Measurements from ENCODE around the gene NACC1.

NACC1 gene

DNA sequence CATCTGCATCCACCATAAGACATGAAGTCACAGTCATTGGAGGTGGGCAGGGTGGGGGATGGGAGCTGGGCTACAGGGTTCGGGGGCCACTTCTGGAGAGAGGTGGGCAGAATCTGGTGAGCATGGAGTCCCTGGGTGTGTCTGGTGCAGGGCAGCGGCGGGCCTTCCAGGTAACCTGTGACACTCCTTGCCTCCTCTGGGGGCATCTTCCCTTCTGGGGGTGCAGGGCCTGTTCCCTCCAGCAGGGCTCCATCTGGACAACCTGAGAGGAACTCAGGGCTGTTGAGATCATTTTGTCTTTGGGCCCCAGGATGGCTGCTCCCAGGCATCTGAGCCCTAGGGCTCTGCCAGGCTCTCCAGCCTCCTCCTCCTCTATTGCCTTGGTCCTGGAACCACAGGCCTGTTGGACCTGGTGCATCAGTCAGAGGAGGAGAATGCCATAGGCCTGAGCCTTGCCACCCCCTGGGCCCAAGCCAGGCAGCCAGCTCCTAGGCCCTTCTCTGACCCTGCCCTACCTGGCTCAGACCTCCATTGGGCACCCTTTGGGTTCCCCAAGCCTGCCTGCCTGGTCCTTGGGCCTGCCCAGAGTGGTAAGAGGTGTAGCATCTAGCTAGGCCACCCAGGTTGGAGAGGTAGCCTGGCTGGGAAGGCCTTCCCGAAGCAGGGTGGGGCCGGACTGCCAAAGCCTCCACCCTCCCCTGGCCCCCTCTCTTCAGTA is 28.8 kb upstream of the NACC1 start:
- no peak for FAIRE-seq

DNA sequence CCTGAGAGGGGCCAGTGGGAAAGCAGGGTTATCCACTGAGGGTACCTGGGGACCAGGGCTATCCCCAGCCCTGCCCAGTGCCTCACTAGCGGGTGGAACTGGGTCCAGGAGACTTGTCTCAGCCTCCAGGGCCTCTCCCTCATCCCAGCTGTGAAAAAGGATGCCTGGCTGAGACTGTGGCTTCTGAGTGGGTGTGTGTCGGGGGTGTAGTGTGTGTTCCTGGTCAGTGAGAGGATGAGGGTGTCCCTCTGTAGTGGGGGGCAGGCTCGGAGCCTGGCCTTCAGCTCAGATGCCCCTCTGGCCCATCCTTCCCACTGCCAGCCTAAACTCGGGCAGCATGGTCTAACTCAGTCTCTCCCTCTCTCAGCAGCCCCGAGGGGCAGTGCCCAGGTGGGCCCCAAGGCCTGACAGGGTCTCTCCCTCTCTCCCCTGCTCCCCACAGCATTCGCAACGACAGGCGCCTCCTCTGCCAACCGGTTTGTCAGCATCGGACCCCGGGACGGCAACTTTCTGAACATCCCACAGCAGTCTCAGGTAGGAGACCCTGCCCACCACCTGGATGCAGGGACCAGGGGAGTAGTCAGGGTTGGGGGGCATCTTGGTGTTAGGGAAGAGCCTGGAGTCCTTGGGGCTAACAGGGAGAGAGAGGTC is 28.1 kb upstream of the NACC1 start:
- FAIRE-seq, result no peak

DNA sequence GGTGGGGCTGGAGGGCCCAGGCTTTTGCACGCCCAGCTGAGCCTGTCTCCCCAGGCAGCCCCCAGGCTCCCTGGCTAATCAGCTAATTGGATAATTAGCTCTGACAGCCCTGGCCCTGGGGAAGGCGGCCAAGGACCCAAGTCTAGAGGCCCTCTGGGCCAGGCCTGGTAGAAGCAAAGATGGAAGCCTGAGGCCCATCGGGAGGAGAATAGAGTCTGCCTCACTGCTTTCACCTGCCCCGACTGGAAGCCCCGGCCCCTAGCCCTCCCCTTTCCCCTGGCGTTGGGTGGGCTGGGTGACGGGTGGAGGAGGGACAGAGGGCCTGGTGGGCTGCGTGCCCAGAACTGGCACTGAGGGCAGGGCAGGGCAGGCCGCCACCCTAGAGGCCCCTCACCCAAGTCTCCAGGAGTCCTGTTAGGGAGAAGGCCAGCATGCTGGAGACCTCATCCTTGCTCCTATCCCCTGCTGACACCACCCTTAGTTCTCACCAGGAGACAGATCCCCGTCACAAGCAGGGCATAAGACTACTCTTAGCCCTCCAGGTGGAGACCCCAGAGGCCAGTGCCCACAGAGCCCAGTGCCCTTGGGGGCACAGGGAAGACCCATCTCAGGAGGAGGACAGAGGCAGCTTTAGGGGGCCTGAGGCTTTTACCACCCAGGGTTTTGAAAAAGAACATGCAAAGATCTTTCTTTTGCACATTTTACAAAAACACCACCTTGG is 27.4 kb upstream of the NACC1 start:
- FAIRE-seq, result no peak

DNA sequence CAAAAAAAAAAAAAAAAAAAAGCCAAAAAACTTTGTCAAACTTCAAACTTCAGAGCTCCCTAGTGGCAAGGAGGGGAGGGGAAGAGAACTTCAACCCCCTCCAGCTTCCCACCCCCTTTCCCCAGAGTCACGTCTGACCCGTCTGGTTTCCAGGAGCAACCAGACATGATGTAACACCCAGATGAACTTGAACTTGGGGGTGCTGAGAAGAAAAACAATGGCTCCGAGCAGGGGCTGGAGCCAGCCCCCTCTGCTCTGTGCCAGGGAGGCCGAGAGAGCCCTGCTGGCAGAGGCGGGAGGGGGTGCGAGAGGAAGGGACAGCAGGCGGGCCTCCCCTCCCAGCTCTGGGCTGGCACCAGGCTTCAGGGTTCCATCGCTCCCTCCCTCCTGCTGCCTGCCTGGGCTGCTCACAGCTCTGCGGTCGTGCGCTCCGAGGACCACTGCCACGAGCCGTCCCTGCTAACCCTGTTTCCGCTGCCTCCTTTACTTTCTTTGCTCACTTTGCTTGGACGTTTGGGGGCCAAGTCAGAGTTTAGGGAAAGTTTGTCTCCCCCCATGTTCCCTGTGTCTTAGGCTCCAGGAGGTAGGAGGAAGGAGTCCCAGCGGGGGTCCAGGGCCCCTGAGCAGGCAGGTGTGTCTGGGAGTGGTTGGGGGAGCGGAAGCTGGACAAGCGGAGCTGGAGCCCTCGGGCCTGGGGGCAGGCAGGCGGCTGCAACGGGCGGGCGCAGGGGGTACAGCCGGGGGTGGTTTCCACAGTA is 26.5 kb upstream of the NACC1 start:
- FAIRE-seq, result no peak

DNA sequence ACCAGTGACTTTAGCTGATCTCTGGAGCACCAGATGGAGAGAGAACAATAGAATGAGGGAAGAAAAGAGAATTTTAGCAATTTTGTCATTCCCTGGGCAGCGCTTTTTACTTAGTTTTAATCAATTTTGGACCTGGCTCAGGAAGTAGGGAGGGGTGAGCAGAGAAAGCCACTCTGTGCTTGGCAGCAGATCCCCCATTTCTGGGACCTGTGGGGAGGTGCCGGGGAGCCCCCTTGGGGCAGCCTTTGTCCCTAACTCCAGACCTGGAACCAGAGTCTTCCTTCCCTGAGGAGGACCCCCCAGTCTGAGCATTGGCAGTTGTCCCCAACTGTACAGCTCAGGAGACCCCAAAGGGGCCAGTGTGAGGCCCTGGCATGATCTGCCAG is 25.9 kb upstream of the NACC1 start:
- FAIRE-seq, result no peak

DNA sequence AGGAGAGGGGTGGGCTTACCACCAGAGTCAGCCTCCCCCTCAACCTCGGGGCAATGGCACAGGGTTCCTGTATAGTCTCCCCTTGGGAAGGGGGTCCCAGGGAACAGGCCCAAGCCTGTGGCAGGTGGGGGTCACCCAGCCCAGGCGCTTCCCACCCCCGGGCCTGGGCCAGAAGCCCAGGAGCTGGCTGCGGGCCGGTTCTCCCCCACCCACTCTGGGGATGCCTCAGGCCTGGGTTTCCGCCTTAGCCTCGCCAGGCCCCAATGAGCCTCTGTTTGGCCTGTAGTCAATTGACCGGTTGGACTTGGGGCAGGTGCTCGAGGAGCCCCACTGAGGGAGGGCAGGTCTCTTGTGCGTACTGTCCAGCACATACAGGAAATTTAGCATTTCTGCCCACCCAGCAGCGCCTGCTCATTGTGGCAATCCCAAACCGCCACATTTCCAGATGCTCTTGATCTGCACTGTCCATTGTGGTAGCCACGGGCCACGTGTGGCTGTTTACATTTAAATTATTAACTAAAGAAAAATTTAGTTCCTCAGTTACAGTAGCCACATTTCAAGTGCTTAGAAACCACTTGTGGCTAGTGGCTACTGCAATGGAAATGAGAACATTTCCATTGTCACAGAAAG is 25.3 kb upstream of the NACC1 start:
- FAIRE-seq, result no peak

DNA sequence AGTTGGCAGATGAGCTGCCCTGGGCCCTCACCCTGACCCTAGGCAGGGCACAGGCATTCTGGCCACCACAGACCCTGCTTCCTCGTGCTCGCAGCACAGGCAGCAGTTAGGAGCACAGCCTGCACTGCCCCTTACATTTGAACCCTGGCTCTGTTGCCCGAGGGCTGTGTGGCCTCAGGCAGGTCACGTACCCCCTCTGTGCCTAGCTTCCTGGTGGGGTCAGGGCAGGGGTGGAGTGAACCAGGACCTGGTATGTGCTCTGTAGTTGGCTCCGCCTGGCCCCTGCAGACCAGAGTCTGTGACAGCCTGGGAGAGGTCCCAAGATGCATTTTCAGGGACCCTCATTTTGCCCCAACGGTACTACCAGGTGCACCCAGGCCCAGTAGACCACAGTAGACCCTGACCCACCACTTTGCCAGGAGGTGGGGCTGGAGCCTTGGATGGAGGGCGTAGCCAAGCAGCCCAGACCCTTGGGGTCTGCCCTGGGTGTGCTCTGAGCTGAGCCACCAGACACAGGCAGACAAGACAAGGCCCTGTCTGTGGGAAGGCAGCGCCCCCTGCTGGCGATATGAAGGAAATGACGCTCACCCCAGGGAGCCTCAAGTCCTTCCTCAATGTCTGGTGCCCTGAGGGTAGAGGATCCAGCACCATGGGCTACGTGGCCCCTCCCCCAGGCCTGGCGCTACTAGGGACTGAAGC is 24.5 kb upstream of the NACC1 start:
- no peak for FAIRE-seq

DNA sequence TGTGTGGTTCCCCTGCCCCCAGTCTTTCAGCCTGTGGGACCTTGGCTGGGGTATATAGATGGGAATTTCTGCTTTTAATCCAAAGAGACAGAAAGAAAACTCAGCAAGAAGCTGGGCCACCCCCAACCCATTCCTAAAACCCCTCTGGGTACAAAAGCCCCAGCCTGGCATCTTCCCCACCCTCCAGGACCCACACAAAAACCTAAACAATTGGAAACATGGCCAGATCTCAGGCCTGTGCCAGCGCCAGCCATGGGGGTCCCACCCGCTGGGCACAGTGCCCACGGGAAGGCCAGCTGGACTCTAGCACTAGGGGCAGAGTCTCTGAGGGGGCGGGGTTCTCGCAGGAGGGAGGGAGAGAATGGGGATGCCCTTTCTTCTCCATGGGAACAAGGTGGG is 24.0 kb upstream of the NACC1 start:
- FAIRE-seq, result no peak

DNA sequence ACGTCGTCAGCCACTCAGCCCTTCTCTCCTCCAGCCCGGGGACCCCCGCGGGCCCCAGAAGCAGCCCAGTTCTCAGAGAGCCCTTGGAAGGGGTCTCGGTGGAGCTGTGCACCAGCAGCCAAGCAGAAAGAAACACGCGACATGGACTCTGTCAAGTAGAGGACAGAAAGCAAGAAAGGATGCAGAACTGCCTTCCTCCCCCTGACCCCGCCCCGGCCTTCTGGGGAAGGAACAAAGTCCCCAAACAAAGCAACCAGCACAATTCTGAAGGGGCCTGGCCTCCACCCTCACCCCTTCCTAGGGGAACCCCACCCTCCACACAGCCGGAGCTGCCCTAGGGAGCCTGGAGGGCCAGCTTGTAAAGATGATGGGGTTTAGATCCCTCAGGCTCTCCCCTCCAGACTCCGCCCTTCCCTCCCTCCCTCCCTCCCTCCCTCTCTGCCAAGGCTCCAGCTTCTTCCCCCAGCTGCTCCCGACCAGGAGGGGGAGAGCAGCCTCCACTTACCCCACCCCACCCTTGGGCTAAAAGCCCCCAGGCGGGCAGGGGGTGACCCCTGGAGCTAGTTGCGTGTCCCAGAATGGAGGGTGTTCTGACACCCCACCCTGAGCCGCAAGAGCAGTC is 23.2 kb upstream of the NACC1 start:
- FAIRE-seq, result no peak

DNA sequence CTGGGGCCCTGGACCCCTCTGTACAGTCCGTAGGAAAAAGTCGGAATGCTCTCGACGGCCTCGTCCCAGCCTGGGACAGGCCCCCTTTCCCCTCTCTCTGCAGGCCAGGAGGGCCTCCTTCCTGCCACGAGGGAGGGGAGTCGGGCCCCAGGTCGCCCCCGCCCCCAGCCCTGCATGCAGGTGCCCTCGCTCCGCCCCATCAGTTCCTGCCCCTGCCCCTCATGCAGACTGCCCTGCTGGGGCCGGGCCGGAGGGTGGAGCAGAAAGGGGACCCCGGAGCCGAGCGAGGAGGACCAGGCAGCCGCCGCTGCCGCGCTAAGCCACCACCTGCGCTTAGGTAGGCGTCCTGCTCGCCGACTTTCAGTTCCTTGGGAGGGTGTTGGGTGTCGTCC is 22.7 kb upstream of the NACC1 start:
- FAIRE-seq, result no peak

DNA sequence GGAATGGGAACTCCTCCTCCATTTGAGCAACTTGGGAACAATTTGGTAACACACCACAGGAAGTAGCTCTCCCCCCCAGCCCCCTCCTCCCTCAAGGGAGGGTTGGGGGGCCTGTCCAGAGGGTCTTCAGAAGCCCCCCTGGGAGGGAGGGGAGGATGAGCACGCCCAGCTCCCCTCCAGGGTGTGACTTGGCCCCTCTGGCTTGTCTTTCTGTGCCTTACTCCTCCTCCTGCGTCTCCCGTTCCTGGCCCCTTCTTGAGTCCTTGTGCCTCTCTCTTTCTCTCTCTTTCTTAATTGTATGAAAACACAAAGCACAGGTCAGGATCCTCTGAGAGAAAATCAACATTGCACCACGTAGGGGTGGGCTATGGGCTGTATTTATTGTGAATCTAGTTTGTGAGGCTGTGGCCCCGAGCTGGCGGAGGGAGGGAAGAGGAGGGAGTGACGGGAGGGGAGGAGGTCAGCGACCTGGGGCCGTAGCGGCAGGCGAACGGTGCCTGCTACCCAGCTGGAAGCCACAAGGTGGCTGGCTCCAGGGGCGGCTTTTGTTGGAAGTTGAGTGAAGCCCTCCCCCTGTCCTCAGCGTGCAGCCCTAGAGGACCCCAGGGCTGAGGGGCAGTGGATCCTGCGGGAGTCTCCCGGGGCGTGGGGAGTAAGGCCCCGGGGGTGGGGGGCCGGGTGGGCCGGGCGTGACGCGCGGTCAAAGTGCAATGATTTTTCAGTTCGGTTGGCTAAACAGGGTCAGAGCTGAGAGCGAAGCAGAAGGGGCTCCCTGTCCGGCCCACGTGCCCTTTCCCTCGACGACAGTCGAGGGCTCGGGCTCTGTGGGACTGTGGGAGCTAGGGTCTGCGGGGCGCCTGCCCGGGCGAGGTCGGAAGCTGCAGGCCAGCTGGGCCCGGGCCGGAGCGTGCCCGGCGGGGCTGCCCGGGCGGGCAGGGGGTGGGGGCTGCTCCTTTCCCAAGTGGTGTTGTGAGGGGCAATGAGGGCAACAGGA is 21.8 kb upstream of the NACC1 start:
- no peak for FAIRE-seq

DNA sequence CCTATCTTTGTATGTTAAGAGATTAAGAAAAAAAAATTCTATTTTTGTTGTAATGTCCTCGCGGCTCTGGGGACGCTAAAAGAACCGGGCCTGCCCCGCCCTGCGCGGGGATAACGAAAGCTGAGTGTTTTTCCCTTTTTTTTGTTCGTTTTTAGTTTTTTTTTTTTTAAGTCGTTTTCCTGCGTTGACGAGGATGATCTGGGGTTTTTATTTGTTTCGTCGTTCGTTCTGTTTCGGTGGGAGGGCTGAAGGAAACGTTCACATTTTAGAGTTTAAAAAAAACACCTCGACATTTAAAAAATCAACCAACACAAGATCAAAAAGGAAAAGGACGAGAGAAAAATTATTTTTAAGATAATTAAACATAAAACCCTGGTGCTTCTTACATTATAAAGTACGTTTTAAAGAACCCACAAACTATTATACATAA is 21.0 kb upstream of the NACC1 start:
- FAIRE-seq, result no peak

DNA sequence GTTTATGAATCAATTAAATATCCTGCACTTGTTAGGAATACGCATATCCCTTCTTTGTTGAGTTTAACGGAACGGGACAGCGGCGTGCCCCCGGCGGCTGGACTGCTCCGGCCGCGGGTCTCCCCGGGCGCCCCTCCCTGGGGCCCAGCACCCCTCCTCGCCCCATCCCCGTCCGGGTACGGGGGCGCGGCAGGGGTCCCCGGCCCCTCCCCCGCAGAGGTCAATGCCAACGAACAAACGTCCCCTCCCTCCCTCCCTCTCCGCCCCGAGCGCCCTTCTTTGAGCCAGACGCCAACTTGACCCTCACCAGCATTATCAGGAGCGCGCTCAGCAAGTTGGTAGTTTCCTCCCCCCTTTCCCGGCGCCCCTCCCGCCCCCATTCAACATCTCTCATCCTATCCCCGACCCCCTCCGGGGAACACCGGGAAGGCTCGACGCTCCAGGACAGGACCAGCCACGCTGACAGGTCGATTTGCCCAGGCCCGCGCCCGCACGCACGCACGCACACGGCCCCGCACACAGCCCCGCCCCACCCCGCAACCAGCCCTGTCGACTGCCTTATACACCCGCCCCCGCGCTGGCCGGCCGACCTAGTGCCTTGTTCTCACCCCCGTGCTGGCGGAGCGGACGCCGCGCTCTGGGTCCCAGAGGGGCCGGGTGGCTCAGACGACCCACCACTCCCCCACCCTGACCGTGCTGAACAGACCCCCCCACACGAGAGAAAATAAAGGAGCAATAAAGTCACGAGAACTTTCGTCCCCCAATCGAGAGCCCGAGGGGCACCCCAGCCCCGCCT is 20.4 kb upstream of the NACC1 start:
- FAIRE-seq, result no peak

DNA sequence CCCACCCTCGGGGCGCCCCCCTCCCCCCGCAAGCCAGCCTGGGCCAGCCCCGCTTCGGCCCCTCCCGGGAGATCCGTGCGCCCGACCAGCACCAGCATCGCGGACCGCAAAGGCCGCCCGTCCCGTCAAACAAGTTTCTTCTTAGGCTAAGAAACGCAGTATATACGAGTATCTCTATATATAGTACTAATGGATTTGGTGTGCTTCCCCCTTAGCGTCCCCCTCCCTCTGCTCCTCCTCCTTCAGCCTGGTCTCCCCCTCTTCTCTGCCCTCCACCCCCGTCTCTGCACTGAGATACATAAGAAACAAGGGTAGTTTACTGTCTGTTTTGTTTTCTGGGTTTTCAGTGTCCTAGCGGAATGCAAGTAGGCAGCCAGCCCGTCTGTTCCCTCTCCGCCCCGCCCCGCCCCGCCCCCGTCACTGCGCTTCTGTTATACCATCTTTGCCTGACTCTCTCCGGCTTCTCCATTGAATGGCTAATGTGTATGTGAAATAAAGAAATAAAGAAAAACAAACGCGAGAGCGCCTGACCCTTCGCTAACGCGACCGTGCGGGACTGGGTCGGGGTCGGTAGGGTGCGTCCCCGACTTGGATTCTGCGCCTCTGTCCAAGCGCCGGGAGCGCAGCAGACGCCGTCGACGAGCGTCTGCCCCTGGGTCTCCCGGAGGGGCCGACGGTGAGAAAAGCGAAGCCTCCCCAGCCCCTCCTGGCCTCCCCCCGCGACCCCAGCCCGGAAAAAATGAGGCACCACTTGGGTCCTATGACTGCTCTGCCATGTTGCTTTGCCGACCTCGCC is 19.6 kb upstream of the NACC1 start:
- FAIRE-seq, result no peak

DNA sequence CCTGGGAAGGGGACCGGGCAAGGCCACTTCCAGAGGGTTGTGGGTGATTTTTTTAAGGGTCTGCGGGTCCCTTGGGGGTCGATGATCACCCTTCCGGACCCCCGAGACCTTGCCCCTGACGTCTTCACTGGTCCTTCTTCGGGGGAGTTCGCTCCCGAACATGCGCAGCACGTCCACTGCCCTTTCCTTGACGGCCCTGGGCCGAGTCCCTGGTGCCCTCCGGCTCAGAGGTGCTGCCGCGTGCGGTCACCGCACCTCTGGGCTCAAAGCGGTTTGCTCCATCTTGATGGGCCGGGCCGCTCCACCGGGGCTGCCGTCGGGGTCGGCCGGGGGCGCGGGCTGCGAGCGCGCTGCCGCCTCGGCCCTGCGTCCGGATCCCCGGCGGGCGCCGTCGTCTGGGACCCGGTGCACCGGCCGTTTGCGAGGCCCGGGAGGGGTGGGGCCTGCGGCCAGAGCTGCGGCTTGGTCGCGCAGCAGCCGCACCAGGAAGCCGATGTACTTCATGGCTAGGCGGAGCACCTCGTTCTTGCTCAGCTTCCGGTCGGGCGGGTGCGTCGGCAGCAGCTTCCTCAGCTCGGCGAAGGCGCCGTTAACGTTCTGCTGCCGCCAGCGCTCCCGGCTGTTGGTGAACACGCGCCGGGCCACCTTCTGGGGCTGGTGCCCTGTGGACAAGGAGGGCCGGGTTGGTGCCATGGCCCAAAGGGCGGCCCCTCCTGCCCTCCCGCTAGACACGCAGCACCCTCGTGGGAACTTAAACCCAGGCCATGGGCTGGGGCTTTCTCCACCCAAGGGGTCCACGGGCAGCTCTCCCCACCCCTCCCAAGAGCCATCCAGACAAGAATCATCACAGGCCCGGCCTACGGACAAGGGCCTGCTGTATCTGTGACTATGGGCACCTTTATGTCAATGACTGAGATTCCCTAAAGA is 18.7 kb upstream of the NACC1 start:
- FAIRE-seq, result no peak

DNA sequence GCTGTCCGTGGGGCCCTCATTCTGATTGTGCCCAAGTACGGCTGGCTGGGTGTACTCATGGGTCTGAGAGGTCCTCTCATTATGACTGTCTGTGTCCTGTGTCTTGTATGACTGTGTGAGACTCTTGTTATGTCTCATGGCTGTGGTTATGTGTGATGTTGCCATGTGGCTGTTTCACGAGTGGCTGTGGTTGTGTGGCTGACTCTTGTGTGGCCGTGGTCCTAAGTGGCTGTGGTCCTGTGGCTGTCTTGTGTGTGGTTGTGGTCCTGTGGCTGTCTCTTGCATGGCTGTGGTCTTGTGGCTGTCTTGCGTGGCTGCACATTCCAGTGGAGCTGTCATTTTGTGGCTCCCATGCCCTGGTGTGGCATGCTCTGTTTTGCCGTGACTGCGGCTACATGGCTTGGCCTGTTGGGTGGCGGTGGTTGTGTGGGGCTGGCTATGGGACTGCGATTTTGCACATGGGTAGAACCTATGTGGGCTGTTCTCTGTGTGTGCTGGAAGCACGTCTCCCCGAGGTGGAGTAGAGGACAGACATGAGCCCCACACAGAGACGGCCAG is 18.0 kb upstream of the NACC1 start:
- FAIRE-seq, result no peak

DNA sequence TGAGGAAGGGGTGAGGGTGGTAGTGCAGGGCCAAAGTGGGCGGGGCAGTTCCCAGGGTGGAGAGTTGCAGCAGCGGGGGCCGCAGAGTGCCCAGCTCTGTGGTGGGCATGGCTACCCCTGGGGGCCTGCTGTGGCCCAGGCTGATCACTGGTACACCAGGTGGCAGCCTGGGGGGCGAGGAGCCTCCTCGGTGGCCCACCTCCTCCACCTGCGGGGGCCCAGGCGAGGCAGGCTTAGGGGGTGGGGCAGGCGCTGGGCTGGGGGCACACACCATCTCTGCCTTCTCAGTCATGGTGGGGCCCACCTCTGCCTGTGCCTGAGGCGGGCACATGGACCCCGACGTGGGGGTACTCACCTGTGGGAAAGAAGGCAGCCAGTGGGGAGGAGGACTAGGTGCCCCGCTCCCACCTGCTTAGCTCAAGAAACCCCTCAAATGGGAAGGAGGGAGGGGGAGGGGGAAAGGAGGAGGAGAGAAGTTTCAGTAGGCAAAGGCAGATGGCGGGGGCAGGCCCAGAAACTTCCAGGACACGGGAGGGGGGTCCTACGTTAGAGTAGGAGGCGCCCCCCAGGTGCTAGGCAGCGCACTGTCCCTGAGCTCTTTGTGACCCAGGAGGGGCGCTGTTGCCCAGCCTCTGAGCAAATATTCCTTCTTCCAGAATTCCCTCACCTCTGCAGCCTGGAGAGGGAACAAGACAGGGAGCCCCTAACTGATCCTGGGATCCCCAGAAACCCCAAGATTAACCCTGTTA is 17.0 kb upstream of the NACC1 start:
- FAIRE-seq, result no peak
